SU-DHL-6 (cell line): ENCODE data around the gene LMX1A.

Experiments
- CTCF ChIP-seq: fragments of 200-600 bp; sonication (generic); IDR thresholded peaks from one replicate; pipeline ENCODE4 v1.5.1; 2017; ENCODE audit warnings: antibody characterized with exemption, mild to moderate bottlenecking, low read length, moderate library complexity; ENCODE audit not compliant: insufficient read depth, poor library complexity, severe bottlenecking
- EZH2phosphoT487 ChIP-seq: fragments of 200-600 bp; sonication (generic), shearing (Covaris generic); conservative IDR thresholded peaks from 2 replicates; pipeline ENCODE4 v1.6.1; 2018; ENCODE audit warnings: mild to moderate bottlenecking, antibody characterized with exemption, low read length, moderate library complexity, mixed read lengths

- TF ChIP-seq CTCF, result no peak
- TF ChIP-seq EZH2phosphoT487, result no peak
These were observed 128.3 kb downstream of the LMX1A start for GRCh38 chr1:165228111-165228655.
